Measurements from ENCODE around the gene CHID1. TPM values are rescaled to one million over a fixed set of nuclear protein-coding genes. Genes with fewer than 3 reads are reported as not detected.

CHID1 gene
- total and polyA plus RNA-seq, 2 donors = 17.8 to 35.7 TPM

- Histone ChIP-seq H3K36me3 (ENCODE audit: control insufficient read depth in 2 of 2, insufficient read depth in 2 of 2, low read length in 1 of 2) (peaks cover 0 to 9% of the 10 kb centered on the region in 2 donors), H3K4me3 (ENCODE audit: low read length in 2 of 2) (no peak overlapping the region), H3K27ac (ENCODE audit: low read depth in 1 of 2, low read length in 1 of 2) (no peak overlapping the region), H3K27me3 (ENCODE audit: control insufficient read depth in 2 of 2, insufficient read depth in 1 of 2, low read length in 1 of 2) (no peaks in the 10 kb centered on the region), H3K9me3 (ENCODE audit: control insufficient read depth in 2 of 2, insufficient read depth in 1 of 2, low read length in 1 of 2) (peaks cover 0 to 1% of the 10 kb centered on the region in 2 donors), H3K4me1 (ENCODE audit: control insufficient read depth in 2 of 2, insufficient read depth in 2 of 2, low read length in 2 of 2) (no peaks in the 10 kb centered on the region)
- WGBS = 97% methylated on average over 14 of the region's 14 CpGs
- DNase-seq (ENCODE audit: low read depth in 6 of 9, low spot score in 9 of 9) = no peak
Measured at GRCh38 chr11:866481-866880, 44.1 kb downstream of the CHID1 start.

GRCh38 chr11:865462-866430 is 44.9 kb downstream of the CHID1 start:
- Histone ChIP-seq H3K4me1 (ENCODE audit: control insufficient read depth in 2 of 2, insufficient read depth in 2 of 2, low read length in 2 of 2) (no peaks in the 10 kb centered on the region), H3K36me3 (ENCODE audit: control insufficient read depth in 2 of 2, insufficient read depth in 2 of 2, low read length in 1 of 2) (peaks cover 0 to 6% of the 10 kb centered on the region in 2 donors), H3K9me3 (ENCODE audit: control insufficient read depth in 2 of 2, insufficient read depth in 1 of 2, low read length in 1 of 2) (peaks cover 0 to 1% of the 10 kb centered on the region in 2 donors), H3K4me3 (ENCODE audit: low read length in 2 of 2) (no peak overlapping the region), H3K27me3 (ENCODE audit: control insufficient read depth in 2 of 2, insufficient read depth in 1 of 2, low read length in 1 of 2) (no peaks in the 10 kb centered on the region), H3K27ac (ENCODE audit: low read depth in 1 of 2, low read length in 1 of 2) (no peak overlapping the region)
- WGBS = 92% methylated on average over 41 of the region's 41 CpGs
- DNase-seq (ENCODE audit: low read depth in 6 of 9, low spot score in 9 of 9) = no peak

- Histone ChIP-seq H3K36me3 (ENCODE audit: control insufficient read depth in 2 of 2, insufficient read depth in 2 of 2, low read length in 1 of 2) (peaks cover 0 to 6% of the 10 kb centered on the region in 2 donors), H3K4me1 (ENCODE audit: control insufficient read depth in 2 of 2, insufficient read depth in 2 of 2, low read length in 2 of 2) (no peaks in the 10 kb centered on the region)
Measured at GRCh38 chr11:864898-865297, 45.7 kb downstream of the CHID1 start.

GRCh38 chr11:863910-864827 is 46.4 kb downstream of the CHID1 start:
- Histone ChIP-seq H3K36me3 (ENCODE audit: control insufficient read depth in 2 of 2, insufficient read depth in 2 of 2, low read length in 1 of 2) (peaks cover 0 to 6% of the 10 kb centered on the region in 2 donors), H3K27ac (ENCODE audit: low read depth in 1 of 2, low read length in 1 of 2) (no peak overlapping the region)
- DNase-seq (ENCODE audit: low read depth in 6 of 9, low spot score in 9 of 9) = no peak

More at GRCh38 chr11:864898-865297, 45.7 kb downstream of the CHID1 start:
- Histone ChIP-seq H3K9me3 (ENCODE audit: control insufficient read depth in 2 of 2, insufficient read depth in 1 of 2, low read length in 1 of 2) (peaks cover 0 to 1% of the 10 kb centered on the region in 2 donors), H3K4me3 (ENCODE audit: low read length in 2 of 2) (no peak overlapping the region), H3K27ac (ENCODE audit: low read depth in 1 of 2, low read length in 1 of 2) (no peak overlapping the region), H3K27me3 (ENCODE audit: control insufficient read depth in 2 of 2, insufficient read depth in 1 of 2, low read length in 1 of 2) (no peaks in the 10 kb centered on the region)
- 95% methylated on average over 11 of the region's 11 CpGs for WGBS
- DNase-seq (ENCODE audit: low read depth in 6 of 9, low spot score in 9 of 9) = no peak

GRCh38 chr11:863023-863909 is 47.3 kb downstream of the CHID1 start:
- Histone ChIP-seq H3K4me1 (ENCODE audit: control insufficient read depth in 2 of 2, insufficient read depth in 2 of 2, low read length in 2 of 2) (no peaks in the 10 kb centered on the region), H3K27ac (ENCODE audit: low read depth in 1 of 2, low read length in 1 of 2) (no peak overlapping the region), H3K27me3 (ENCODE audit: control insufficient read depth in 2 of 2, insufficient read depth in 1 of 2, low read length in 1 of 2) (no peaks in the 10 kb centered on the region), H3K4me3 (ENCODE audit: low read length in 2 of 2) (no peak overlapping the region), H3K9me3 (ENCODE audit: control insufficient read depth in 2 of 2, insufficient read depth in 1 of 2, low read length in 1 of 2) (peaks cover 0 to 1% of the 10 kb centered on the region in 2 donors), H3K36me3 (ENCODE audit: control insufficient read depth in 2 of 2, insufficient read depth in 2 of 2, low read length in 1 of 2) (no peaks in the 10 kb centered on the region)
- no peak for DNase-seq (ENCODE audit: low read depth in 6 of 9, low spot score in 9 of 9)
- 92% methylated on average over 24 of the region's 24 CpGs for WGBS

More at GRCh38 chr11:863910-864827, 46.4 kb downstream of the CHID1 start:
- 95% methylated on average over 31 of the region's 31 CpGs for WGBS
- Histone ChIP-seq H3K9me3 (ENCODE audit: control insufficient read depth in 2 of 2, insufficient read depth in 1 of 2, low read length in 1 of 2) (peaks cover 0 to 1% of the 10 kb centered on the region in 2 donors), H3K4me1 (ENCODE audit: control insufficient read depth in 2 of 2, insufficient read depth in 2 of 2, low read length in 2 of 2) (no peaks in the 10 kb centered on the region), H3K27me3 (ENCODE audit: control insufficient read depth in 2 of 2, insufficient read depth in 1 of 2, low read length in 1 of 2) (no peaks in the 10 kb centered on the region), H3K4me3 (ENCODE audit: low read length in 2 of 2) (no peak overlapping the region)

- no peaks in the 10 kb centered on the region for H3K4me1 ChIP-seq (ENCODE audit: control insufficient read depth in 2 of 2, insufficient read depth in 2 of 2, low read length in 2 of 2)
Measured at GRCh38 chr11:862696-863022, 48.0 kb downstream of the CHID1 start.

GRCh38 chr11:862081-862661 is 48.4 kb downstream of the CHID1 start:
- no peak for DNase-seq (ENCODE audit: low read depth in 6 of 9, low spot score in 9 of 9)
- Histone ChIP-seq H3K27me3 (ENCODE audit: control insufficient read depth in 2 of 2, insufficient read depth in 1 of 2, low read length in 1 of 2) (no peaks in the 10 kb centered on the region), H3K4me3 (ENCODE audit: low read length in 2 of 2) (no peak overlapping the region), H3K27ac (ENCODE audit: low read depth in 1 of 2, low read length in 1 of 2) (no peak overlapping the region), H3K9me3 (ENCODE audit: control insufficient read depth in 2 of 2, insufficient read depth in 1 of 2, low read length in 1 of 2) (peaks cover 0 to 1% of the 10 kb centered on the region in 2 donors), H3K4me1 (ENCODE audit: control insufficient read depth in 2 of 2, insufficient read depth in 2 of 2, low read length in 2 of 2) (no peaks in the 10 kb centered on the region), H3K36me3 (ENCODE audit: control insufficient read depth in 2 of 2, insufficient read depth in 2 of 2, low read length in 1 of 2) (no peaks in the 10 kb centered on the region)
- WGBS = 85% methylated on average over 20 of the region's 20 CpGs

More at GRCh38 chr11:862696-863022, 48.0 kb downstream of the CHID1 start:
- no peaks in the 10 kb centered on the region for H3K36me3 ChIP-seq (ENCODE audit: control insufficient read depth in 2 of 2, insufficient read depth in 2 of 2, low read length in 1 of 2)
- H3K9me3 ChIP-seq (ENCODE audit: control insufficient read depth in 2 of 2, insufficient read depth in 1 of 2, low read length in 1 of 2) = peaks cover 0 to 1% of the 10 kb centered on the region in 2 donors
- no peak overlapping the region for H3K27ac ChIP-seq (ENCODE audit: low read depth in 1 of 2, low read length in 1 of 2)
- H3K4me3 ChIP-seq (ENCODE audit: low read length in 2 of 2) = no peak overlapping the region
- 94% methylated on average over 12 of the region's 12 CpGs for WGBS
- no peaks in the 10 kb centered on the region for H3K27me3 ChIP-seq (ENCODE audit: control insufficient read depth in 2 of 2, insufficient read depth in 1 of 2, low read length in 1 of 2)
- DNase-seq (ENCODE audit: low read depth in 6 of 9, low spot score in 9 of 9) = no peak

- DNase-seq (ENCODE audit: low read depth in 6 of 9, low spot score in 9 of 9) = no peak
- Histone ChIP-seq H3K4me3 (ENCODE audit: low read length in 2 of 2) (no peak overlapping the region), H3K27me3 (ENCODE audit: control insufficient read depth in 2 of 2, insufficient read depth in 1 of 2, low read length in 1 of 2) (no peaks in the 10 kb centered on the region), H3K27ac (ENCODE audit: low read depth in 1 of 2, low read length in 1 of 2) (no peak overlapping the region), H3K36me3 (ENCODE audit: control insufficient read depth in 2 of 2, insufficient read depth in 2 of 2, low read length in 1 of 2) (no peaks in the 10 kb centered on the region), H3K9me3 (ENCODE audit: control insufficient read depth in 2 of 2, insufficient read depth in 1 of 2, low read length in 1 of 2) (peaks cover 0 to 1% of the 10 kb centered on the region in 2 donors), H3K4me1 (ENCODE audit: control insufficient read depth in 2 of 2, insufficient read depth in 2 of 2, low read length in 2 of 2) (no peaks in the 10 kb centered on the region)
- 95% methylated on average over 14 of the region's 14 CpGs for WGBS
Measured at GRCh38 chr11:861105-861479, 49.5 kb downstream of the CHID1 start.
